Measurements from ENCODE around the gene NUTM1.

GRCh38 chr15:34327906-34328305 is 15.2 kb upstream of the NUTM1 start:
- no peak for TF ChIP-seq POLR2A (IDR thresholded peaks at IDR 0.05; ENCODE audit: low read length)
- no peak for TF ChIP-seq GATA1 (IDR thresholded peaks at IDR 0.05; ENCODE audit: low read depth, low read length)
